HEK293 (cell line): ENCODE data around the gene DTNA.

Experiments used
- ZNF274 ChIP-seq, 2 experiments: fragments of 200-500 bp in 1 of 2; fragments of 450-650 bp in 1 of 2; sonication (Bioruptor generic) in 1 of 2; formaldehyde crosslinking in 1 of 2; IDR thresholded peaks; 2 replicates each; pipeline versions ENCODE4 v1.5.1 to v1.6.1; 2014 to 2016; ENCODE audit warnings: borderline replicate concordance in 1 of 2, inconsistent platforms in 1 of 2, low read length in 1 of 2, missing biosample characterization in 1 of 2, missing genetic modification characterization in 1 of 2
- ZNF610 ChIP-seq: fragments of 450-650 bp; formaldehyde crosslinking; IDR thresholded peaks from 2 replicates; pipeline ENCODE4 v1.5.1; 2016; ENCODE audit warnings: missing biosample characterization, missing genetic modification characterization, borderline replicate concordance
- TF ChIP-seq, protein P1 (sequence below): fragments of 450-650 bp; formaldehyde crosslinking; IDR thresholded peaks from 2 replicates; pipeline ENCODE4 v1.5.0; 2017; ENCODE audit warnings: missing biosample characterization, missing genetic modification characterization, borderline replicate concordance
- TF ChIP-seq, protein P2 (sequence below): fragments of 450-650 bp; formaldehyde crosslinking; IDR thresholded peaks from 2 replicates; pipeline ENCODE4 v1.5.1; 2016; ENCODE audit warnings: missing biosample characterization, missing genetic modification characterization

DNA sequence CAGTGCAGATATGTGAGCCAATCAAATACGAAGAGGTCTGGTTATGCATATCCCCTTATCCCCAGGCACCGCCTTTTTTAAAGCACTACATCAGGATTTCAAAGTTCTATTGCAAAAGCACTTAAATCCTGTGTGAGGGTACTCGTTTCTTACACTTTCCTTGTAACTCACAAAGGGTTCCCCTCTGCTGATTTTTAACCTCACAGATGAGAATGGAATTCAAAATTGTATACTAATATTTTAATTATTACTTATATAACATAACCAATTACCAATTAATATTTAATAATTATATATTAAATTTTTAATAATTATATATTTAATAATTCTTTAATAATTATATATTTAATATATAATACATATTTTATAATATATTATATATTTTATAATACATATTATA lies 204.9 kb downstream of the DTNA start:
- TF ChIP-seq, protein P1, sequence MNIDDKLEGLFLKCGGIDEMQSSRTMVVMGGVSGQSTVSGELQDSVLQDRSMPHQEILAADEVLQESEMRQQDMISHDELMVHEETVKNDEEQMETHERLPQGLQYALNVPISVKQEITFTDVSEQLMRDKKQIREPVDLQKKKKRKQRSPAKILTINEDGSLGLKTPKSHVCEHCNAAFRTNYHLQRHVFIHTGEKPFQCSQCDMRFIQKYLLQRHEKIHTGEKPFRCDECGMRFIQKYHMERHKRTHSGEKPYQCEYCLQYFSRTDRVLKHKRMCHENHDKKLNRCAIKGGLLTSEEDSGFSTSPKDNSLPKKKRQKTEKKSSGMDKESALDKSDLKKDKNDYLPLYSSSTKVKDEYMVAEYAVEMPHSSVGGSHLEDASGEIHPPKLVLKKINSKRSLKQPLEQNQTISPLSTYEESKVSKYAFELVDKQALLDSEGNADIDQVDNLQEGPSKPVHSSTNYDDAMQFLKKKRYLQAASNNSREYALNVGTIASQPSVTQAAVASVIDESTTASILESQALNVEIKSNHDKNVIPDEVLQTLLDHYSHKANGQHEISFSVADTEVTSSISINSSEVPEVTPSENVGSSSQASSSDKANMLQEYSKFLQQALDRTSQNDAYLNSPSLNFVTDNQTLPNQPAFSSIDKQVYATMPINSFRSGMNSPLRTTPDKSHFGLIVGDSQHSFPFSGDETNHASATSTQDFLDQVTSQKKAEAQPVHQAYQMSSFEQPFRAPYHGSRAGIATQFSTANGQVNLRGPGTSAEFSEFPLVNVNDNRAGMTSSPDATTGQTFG (tag by site-specific recombination), result no peak
- TF ChIP-seq ZNF274 (IDR thresholded peaks at IDR 0.05; ENCODE audit: low read length), result no peak
- no peak for TF ChIP-seq ZNF274 (tag by site-specific recombination; IDR thresholded peaks at IDR 0.05; ENCODE audit: borderline replicate concordance)
- no peak for TF ChIP-seq ZNF610 (tag by site-specific recombination)
- TF ChIP-seq, protein P2, sequence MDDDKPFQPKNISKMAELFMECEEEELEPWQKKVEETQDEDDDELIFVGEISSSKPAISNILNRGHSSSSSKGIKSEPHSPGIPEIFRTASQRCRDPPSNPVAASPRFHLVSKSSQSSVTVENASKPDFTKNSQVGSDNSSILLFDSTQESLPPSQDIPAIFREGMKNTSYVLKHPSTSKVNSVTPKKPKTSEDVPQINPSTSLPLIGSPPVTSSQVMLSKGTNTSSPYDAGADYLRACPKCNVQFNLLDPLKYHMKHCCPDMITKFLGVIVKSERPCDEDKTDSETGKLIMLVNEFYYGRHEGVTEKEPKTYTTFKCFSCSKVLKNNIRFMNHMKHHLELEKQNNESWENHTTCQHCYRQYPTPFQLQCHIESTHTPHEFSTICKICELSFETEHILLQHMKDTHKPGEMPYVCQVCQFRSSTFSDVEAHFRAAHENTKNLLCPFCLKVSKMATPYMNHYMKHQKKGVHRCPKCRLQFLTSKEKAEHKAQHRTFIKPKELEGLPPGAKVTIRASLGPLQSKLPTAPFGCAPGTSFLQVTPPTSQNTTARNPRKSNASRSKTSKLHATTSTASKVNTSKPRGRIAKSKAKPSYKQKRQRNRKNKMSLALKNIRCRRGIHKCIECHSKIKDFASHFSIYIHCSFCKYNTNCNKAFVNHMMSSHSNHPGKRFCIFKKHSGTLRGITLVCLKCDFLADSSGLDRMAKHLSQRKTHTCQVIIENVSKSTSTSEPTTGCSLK, result no peak
